GM10266 (cell line): Measurements from ENCODE around the gene ALK.

ENCODE experiments used
- DNase-seq: peaks from one replicate; pipeline ENCODE4 v3.0.0; 2012; ENCODE audit errors: extremely low spot score
- TF ChIP-seq, protein P1 (sequence below): IDR thresholded peaks from 2 replicates; pipeline ENCODE4 v1.5.1; 2012; ENCODE audit warnings: mild to moderate bottlenecking, low read depth; ENCODE audit not compliant: control insufficient read depth, insufficient read depth; ENCODE audit errors: missing control alignments

Gene ALK

DNA sequence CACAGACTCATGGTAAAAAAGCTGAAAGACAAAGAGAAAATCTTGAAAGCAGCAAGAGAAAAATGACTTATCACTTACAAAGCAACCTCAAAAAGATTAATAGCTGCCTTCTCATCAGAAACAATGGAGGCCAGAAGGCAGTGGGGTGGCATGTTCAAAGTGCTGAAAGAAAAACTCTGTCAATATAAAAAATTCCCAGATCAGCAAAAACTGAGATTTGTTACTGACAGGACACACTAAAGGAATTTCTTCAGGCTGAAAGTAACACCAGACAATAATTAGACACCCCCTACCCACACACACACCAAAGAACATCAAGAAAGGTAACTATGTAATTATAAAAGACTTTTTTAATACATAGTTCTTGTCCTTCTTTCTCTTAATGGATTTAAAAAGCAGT is 495.0 kb downstream of the ALK start:
- TF ChIP-seq, protein P1, sequence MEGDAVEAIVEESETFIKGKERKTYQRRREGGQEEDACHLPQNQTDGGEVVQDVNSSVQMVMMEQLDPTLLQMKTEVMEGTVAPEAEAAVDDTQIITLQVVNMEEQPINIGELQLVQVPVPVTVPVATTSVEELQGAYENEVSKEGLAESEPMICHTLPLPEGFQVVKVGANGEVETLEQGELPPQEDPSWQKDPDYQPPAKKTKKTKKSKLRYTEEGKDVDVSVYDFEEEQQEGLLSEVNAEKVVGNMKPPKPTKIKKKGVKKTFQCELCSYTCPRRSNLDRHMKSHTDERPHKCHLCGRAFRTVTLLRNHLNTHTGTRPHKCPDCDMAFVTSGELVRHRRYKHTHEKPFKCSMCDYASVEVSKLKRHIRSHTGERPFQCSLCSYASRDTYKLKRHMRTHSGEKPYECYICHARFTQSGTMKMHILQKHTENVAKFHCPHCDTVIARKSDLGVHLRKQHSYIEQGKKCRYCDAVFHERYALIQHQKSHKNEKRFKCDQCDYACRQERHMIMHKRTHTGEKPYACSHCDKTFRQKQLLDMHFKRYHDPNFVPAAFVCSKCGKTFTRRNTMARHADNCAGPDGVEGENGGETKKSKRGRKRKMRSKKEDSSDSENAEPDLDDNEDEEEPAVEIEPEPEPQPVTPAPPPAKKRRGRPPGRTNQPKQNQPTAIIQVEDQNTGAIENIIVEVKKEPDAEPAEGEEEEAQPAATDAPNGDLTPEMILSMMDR, result no peak
- no peak for DNase-seq

DNA sequence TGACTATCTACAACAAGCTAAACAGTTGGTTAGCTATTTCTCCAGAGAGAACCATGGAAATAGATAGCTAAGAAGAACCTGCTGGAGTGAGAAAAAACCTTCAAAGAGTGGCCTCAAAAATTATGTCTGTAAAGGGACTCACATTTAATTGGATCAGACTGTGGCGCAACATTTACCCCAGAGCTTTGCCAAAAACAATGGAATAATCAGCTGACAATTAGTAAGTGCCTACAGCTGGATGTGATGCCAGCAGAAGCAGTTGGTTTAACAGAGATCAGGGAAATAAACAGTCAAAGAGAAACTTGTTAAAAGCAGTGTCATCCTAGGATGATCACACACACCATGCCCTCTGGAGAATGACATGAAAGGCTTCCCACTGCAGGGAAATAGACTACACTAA is 495.5 kb downstream of the ALK start:
- TF ChIP-seq, protein P1, result no peak
- no peak for DNase-seq

DNA sequence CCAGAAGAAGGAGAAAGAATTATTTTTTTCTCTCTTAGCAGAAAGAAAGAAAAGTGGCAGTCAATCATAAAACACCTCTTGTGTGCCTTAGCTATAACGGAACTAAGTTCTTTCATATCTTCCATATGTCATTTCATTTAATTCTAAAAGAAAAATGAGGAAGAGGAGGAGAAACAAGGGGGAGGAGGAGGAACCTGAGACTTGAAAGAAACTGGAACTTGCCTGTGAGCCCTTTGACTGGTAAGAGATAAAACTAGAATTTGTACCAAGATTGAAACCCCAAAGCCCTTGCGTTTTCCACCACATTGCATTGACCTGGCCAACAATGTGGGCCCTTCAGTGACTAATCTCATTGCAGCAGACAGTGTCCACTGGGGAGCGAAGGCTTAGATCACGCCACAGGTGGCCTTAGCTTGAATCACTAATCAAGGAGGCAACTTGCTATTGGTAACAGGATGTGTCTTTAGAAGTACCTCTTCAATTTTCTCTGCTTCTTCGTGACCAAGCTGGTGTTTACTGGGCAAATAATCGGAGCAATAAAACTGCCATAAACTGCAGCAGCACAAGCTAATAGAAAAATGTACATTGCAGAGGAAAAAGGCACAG is 498.2 kb downstream of the ALK start:
- TF ChIP-seq, protein P1, result no peak
- DNase-seq, result no peak

DNA sequence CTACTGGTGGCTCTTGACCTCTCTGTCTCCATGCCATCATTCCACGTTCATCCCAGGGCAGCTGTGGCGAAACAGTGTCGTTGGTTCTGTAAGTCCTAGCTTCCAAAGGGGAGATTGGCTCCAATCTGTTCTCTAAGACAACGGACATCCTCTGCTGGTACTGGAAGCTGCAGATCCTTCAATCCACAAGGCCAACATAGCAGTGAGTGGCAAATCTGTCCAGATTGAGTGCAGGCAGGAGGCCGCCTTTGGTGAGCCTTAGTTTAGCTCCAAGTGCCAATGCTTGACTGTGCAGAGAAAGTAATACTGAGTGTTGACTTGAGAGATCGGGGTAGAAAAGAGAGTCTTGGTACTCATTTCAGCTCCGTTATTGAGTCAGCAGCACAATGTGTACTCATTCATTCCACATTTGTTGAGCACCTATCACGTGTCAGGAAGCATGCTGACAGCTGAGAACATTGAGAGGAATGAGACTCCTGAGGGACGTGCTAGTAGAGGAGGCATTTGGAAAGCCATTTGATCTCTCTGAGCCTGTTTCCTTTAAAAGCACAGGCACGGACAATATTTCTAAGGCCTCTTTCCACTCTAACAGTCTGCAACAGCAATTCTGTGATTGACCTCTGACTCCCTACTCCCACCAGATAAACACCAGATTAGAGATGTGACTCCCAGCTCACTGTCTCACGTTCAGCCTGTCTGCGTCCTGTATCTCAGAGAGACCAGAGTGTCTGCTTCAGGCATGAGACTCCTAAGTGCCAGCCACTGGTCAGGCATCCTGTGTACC is 500.2 kb downstream of the ALK start:
- DNase-seq, result no peak
- TF ChIP-seq, protein P1, result no peak

DNA sequence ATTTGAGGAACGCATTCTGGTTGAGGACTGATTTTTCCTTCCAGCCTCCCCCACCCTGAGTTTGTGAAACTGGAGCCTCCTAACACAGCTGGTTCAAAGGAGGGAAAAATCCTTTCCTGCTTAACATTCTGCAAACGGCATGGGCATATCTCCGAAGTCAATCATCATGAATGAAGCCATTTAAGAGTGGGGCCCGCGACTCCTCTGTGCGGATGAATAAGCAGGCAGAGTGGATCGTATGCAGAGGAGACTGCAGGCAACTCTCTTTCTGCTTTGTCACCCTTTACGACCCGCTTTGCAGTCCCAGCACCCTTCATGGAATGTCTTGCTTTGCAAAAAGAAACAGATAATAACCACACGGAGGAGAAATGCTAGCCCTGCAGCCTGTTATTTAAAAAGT is 500.9 kb downstream of the ALK start:
- TF ChIP-seq, protein P1, result no peak
- DNase-seq, result no peak

DNA sequence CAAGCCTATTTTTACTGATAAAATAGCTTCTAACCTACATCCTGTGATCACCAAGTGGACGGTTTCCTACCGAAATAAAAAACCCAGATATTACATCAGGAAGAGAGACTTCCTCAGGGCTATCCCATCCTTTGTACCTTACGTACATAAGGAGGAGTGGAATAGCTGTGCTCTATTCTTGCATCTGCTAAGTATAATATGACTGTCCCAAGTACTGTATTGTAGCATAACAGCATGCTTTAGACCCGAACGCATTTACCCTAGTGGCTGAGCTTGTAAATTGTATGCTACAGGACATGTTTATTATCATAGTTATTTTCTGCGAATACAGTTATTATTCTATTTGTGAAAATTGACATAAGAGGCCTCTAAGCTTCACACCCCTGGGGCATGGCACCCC is 503.8 kb downstream of the ALK start:
- TF ChIP-seq, protein P1, result no peak
- no peak for DNase-seq

DNA sequence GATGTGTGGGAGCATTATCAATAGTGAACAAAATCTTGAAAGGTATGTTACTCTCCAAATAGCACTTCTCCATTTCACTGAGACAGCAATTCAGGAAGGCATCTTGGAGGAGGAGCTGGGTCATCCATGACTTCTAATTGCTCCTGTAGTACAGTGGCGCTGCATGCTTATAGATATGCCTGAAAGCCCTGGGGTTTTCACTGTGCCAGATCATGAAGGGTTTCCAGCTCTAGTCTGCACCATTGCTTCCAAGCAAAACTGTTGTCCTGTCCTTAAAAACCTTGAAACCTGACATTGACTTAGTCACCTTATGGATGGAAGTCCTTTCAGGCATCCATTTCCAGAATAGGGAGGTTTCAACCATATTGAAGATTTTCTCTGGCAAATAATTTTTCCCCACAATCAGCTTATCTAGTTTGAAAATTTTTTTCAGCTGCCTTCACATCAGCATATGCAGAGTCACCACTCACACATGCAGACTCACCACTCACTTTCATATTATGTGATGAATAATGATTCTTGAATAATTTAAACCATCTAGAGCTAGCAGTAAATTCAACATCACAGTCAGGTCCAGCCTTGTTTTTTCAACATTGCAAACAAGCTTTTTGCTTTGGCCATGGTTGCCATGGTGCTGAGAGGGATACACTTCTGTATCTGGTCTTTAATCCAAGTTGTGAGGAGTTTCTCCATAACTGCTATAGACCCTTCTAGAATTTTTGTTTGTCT is 509.0 kb downstream of the ALK start:
- no peak for DNase-seq

More for the DNA sequence above, 509.0 kb downstream of the ALK start:
- TF ChIP-seq, protein P1, result no peak
